ENCODE results near the gene KDR. TPM values are rescaled to one million over a fixed set of nuclear protein-coding genes. Genes with fewer than 3 reads are reported as not detected.

Gene KDR
- total and polyA plus RNA-seq, 10 of the 15 experiments (the other 5 are each of a cell fraction or from before 2014, with no cell fraction given): 0.04 to 0.13 TPM; not detected in 8

DNA sequence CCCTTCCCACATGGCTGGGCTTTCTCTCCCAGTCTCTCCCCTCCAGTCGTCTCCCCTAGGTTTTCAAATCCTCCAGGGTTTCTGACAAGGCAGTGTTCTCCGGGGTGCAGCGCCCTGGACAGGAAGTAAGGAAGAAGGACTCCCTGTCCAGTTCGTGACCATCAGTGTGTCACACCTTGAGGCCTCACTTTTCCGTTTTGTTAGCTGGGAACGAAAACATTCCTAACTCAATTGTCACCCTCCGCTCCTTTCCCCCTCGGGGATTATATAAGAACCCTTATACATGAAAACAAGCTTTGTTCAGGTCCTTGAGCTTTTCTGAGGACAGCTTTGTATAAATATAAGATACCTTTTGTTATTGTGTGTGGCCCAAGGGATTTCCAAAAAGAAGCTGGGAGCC is 92.1 kb downstream of the KDR start:
- ChIA-PET SMC1A (ENCODE audit: uncharacterized antibody, unreplicated experiment) (interaction anchor here (0.7 to 1.3 kb wide), 2 partner anchors 63 to 403 kb away, joined by 3 read pairs; no protein-coding TSS in a partner anchor), POLR2A (no interaction called here), CTCF (no interaction called here), RAD21 (ENCODE audit: unreplicated experiment) (no interaction called here)
- H3K4me2 ChIP-seq (ENCODE audit: control insufficient read depth, insufficient read depth): no peak overlapping the region
- no peaks in the 10 kb centered on the region for H3K27me3 ChIP-seq (replicated peaks in 1 of 2; ENCODE audit: control insufficient read depth in 2 of 2, insufficient read depth in 2 of 2, low read length in 1 of 2)
- no peaks in the 10 kb centered on the region for H3K36me3 ChIP-seq (ENCODE audit: control insufficient read depth in 2 of 2, insufficient read depth in 2 of 2, low read length in 1 of 2)
- no peak overlapping the region for H2AFZ ChIP-seq (ENCODE audit: control insufficient read depth, low read depth, low read length)
- no peak overlapping the region for H3K4me3 ChIP-seq
- no peaks in the 10 kb centered on the region for H3K4me1 ChIP-seq (ENCODE audit: control insufficient read depth, insufficient read depth, low read length)
- WGBS (ENCODE audit: insufficient coverage, insufficient replicate concordance, low lambda C conversion rate, missing lambda C conversion rate): 31% methylated on average over 8 of the region's 8 CpGs
- BruUV-seq (replicated peaks): no TSS peak
- intact Hi-C loops (cut with micrococcal nuclease; ENCODE audit: unreplicated experiment) (no loop called here), in situ Hi-C loops (cut with MboI) (no loop called here)
- FAIRE-seq (no peak), DNase-seq (ENCODE audit: low read depth, low spot score) (no peak), ATAC-seq (no peak)
- no peak overlapping the region for H3K9ac ChIP-seq (ENCODE audit: control insufficient read depth, insufficient read depth, low read length)
- H4K20me1 ChIP-seq (ENCODE audit: control insufficient read depth, insufficient read depth): no peaks in the 10 kb centered on the region
- no peaks in the 10 kb centered on the region for H3K79me2 ChIP-seq (ENCODE audit: control insufficient read depth, insufficient read depth, low read length)
- no peaks in the 10 kb centered on the region for H3K9me3 ChIP-seq (replicated peaks; ENCODE audit: control insufficient read depth, insufficient read depth, low read length)
- H3K27ac ChIP-seq (ENCODE audit: control insufficient read depth, insufficient read depth): no peak overlapping the region
- TF ChIP-seq BACH1 (IDR thresholded peaks at IDR 0.05; ENCODE audit: borderline replicate concordance): no peak
- no peak for TF ChIP-seq TBL1XR1 (IDR thresholded peaks at IDR 0.05; ENCODE audit: low read depth, low read length)
- TF ChIP-seq, protein P1, sequence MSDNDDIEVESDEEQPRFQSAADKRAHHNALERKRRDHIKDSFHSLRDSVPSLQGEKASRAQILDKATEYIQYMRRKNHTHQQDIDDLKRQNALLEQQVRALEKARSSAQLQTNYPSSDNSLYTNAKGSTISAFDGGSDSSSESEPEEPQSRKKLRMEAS (IDR thresholded peaks at IDR 0.05; ENCODE audit: low read depth, low read length): no peak
- TF ChIP-seq YY1 (IDR thresholded peaks at IDR 0.05; ENCODE audit: low read depth, low read length): no peak
- TF ChIP-seq SREBF1 (IDR thresholded peaks at IDR 0.05; ENCODE audit: low read length): no peak
- no peak for TF ChIP-seq YBX1 (IDR thresholded peaks at IDR 0.05)
- no peak for TF ChIP-seq SREBF2 (IDR thresholded peaks at IDR 0.05; ENCODE audit: low read length)
- TF ChIP-seq SKIL (IDR thresholded peaks at IDR 0.05; ENCODE audit: low read depth, poor library complexity, severe bottlenecking): no peak
- TF ChIP-seq, protein P2, sequence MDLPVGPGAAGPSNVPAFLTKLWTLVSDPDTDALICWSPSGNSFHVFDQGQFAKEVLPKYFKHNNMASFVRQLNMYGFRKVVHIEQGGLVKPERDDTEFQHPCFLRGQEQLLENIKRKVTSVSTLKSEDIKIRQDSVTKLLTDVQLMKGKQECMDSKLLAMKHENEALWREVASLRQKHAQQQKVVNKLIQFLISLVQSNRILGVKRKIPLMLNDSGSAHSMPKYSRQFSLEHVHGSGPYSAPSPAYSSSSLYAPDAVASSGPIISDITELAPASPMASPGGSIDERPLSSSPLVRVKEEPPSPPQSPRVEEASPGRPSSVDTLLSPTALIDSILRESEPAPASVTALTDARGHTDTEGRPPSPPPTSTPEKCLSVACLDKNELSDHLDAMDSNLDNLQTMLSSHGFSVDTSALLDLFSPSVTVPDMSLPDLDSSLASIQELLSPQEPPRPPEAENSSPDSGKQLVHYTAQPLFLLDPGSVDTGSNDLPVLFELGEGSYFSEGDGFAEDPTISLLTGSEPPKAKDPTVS (IDR thresholded peaks at IDR 0.05; ENCODE audit: low read depth, low read length): no peak
- TF ChIP-seq, protein P3, sequence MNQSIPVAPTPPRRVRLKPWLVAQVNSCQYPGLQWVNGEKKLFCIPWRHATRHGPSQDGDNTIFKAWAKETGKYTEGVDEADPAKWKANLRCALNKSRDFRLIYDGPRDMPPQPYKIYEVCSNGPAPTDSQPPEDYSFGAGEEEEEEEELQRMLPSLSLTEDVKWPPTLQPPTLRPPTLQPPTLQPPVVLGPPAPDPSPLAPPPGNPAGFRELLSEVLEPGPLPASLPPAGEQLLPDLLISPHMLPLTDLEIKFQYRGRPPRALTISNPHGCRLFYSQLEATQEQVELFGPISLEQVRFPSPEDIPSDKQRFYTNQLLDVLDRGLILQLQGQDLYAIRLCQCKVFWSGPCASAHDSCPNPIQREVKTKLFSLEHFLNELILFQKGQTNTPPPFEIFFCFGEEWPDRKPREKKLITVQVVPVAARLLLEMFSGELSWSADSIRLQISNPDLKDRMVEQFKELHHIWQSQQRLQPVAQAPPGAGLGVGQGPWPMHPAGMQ (IDR thresholded peaks at IDR 0.05; ENCODE audit: borderline replicate concordance): no peak
- no peak for TF ChIP-seq SUZ12 (IDR thresholded peaks at IDR 0.05; ENCODE audit: unreplicated experiment)
- no peak for TF ChIP-seq KAT2A (conservative IDR thresholded peaks at IDR 0.05; ENCODE audit: control insufficient read depth, low read depth, low read length)
- no peak for TF ChIP-seq CBX3 (IDR thresholded peaks at IDR 0.05; ENCODE audit: borderline replicate concordance, low read depth)
- TF ChIP-seq KDM1A (IDR thresholded peaks at IDR 0.05; ENCODE audit: borderline replicate concordance): no peak
- no peak for TF ChIP-seq TCF12 (IDR thresholded peaks at IDR 0.05; ENCODE audit: low read depth, low read length)
- no peak for TF ChIP-seq TARDBP (IDR thresholded peaks at IDR 0.05; ENCODE audit: borderline replicate concordance)
